Ishikawa (cell line): Measurements from ENCODE around the gene HCRTR2.

Experiments used
- CEBPB ChIP-seq: IDR thresholded peaks from 2 replicates; pipeline ENCODE4 v1.6.1; 2012
- CREB1 ChIP-seq: IDR thresholded peaks from 2 replicates; pipeline ENCODE4 v1.6.1; 2012; ENCODE audit warnings: low read depth
- EGR1 ChIP-seq: IDR thresholded peaks from 2 replicates; pipeline ENCODE4 v1.6.1; 2012
- EP300 ChIP-seq: IDR thresholded peaks from 2 replicates; pipeline ENCODE4 v1.6.1; 2012; ENCODE audit warnings: borderline replicate concordance
- FOXM1 ChIP-seq: IDR thresholded peaks from 2 replicates; pipeline ENCODE4 v1.6.1; 2012; ENCODE audit warnings: low read depth, borderline replicate concordance
- NFIC ChIP-seq: IDR thresholded peaks from 2 replicates; pipeline ENCODE4 v1.6.1; 2012
- RAD21 ChIP-seq: IDR thresholded peaks from 2 replicates; pipeline ENCODE4 v1.6.1; 2012; ENCODE audit warnings: low read depth
- TAF1 ChIP-seq: IDR thresholded peaks from 2 replicates; pipeline ENCODE4 v1.6.1; 2012; ENCODE audit warnings: low read depth, mild to moderate bottlenecking
- TCF12 ChIP-seq: IDR thresholded peaks from 2 replicates; pipeline ENCODE4 v1.6.1; 2012; ENCODE audit warnings: low read depth
- TEAD4 ChIP-seq: IDR thresholded peaks from 2 replicates; pipeline ENCODE4 v1.6.1; 2012
- YY1 ChIP-seq: IDR thresholded peaks from 2 replicates; pipeline ENCODE4 v1.6.1; 2012; ENCODE audit warnings: low read depth
- ZBTB7A ChIP-seq: IDR thresholded peaks from 2 replicates; pipeline ENCODE4 v1.6.1; 2012; ENCODE audit warnings: low read depth
- TF ChIP-seq, protein P1 (sequence below): IDR thresholded peaks from 2 replicates; pipeline ENCODE4 v1.6.1; 2012
- TF ChIP-seq, protein P2 (sequence below): IDR thresholded peaks from 2 replicates; pipeline ENCODE4 v1.6.1; 2012
- TF ChIP-seq, protein P3 (sequence below): IDR thresholded peaks from 2 replicates; pipeline ENCODE4 v1.6.1; 2012; ENCODE audit warnings: low read depth, mild to moderate bottlenecking

HCRTR2 gene

DNA sequence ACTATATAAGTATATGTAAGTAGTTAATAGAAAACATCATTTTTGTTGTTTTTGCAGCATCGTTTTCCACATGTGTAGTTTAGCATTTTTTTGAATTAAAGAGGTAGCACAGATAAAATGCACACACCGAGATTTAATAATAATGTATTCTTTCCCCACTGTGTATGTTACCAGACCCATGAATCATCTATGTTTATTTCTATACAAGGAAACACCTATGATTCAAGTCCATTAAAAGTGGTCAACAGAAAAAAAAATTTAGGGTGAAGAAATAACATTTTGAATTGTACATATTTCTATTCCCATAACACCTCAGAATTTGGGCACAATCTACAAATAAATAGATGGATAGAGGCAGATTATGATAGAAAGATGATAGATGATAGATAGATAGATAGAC, 31.7 kb upstream of the HCRTR2 start:
- no peak for TF ChIP-seq TAF1
- TF ChIP-seq TCF12 = no peak
- TF ChIP-seq NFIC = no peak
- TF ChIP-seq, protein P1, sequence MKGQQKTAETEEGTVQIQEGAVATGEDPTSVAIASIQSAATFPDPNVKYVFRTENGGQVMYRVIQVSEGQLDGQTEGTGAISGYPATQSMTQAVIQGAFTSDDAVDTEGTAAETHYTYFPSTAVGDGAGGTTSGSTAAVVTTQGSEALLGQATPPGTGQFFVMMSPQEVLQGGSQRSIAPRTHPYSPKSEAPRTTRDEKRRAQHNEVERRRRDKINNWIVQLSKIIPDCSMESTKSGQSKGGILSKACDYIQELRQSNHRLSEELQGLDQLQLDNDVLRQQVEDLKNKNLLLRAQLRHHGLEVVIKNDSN = no peak
- TF ChIP-seq RAD21 = no peak
- no peak for TF ChIP-seq CREB1
- TF ChIP-seq, protein P2, sequence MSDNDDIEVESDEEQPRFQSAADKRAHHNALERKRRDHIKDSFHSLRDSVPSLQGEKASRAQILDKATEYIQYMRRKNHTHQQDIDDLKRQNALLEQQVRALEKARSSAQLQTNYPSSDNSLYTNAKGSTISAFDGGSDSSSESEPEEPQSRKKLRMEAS = no peak
- no peak for TF ChIP-seq CEBPB
- TF ChIP-seq ZBTB7A = no peak
- TF ChIP-seq, protein P3, sequence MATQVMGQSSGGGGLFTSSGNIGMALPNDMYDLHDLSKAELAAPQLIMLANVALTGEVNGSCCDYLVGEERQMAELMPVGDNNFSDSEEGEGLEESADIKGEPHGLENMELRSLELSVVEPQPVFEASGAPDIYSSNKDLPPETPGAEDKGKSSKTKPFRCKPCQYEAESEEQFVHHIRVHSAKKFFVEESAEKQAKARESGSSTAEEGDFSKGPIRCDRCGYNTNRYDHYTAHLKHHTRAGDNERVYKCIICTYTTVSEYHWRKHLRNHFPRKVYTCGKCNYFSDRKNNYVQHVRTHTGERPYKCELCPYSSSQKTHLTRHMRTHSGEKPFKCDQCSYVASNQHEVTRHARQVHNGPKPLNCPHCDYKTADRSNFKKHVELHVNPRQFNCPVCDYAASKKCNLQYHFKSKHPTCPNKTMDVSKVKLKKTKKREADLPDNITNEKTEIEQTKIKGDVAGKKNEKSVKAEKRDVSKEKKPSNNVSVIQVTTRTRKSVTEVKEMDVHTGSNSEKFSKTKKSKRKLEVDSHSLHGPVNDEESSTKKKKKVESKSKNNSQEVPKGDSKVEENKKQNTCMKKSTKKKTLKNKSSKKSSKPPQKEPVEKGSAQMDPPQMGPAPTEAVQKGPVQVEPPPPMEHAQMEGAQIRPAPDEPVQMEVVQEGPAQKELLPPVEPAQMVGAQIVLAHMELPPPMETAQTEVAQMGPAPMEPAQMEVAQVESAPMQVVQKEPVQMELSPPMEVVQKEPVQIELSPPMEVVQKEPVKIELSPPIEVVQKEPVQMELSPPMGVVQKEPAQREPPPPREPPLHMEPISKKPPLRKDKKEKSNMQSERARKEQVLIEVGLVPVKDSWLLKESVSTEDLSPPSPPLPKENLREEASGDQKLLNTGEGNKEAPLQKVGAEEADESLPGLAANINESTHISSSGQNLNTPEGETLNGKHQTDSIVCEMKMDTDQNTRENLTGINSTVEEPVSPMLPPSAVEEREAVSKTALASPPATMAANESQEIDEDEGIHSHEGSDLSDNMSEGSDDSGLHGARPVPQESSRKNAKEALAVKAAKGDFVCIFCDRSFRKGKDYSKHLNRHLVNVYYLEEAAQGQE = no peak
- TF ChIP-seq YY1 = no peak
- TF ChIP-seq FOXM1 = no peak

DNA sequence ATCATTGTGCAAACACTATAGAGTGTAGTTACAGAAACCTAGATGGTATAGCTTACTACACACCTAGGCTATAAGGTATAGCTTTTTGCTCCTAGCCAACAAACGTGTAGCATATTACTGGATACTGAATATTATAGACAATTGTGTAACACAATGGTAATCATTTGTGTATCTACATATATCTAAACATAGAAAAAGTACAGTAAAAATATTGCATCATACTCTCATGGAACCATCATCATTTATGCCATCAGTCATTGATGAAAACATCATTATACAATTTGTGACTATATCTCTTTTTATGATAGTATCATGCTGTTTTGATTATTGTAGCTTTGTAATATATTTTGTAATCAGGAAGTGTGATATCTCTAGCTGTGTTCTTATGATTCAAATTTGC, 21.0 kb upstream of the HCRTR2 start:
- TF ChIP-seq EP300 (no peak), RAD21 (no peak), CREB1 (no peak), TAF1 (no peak), TEAD4 (no peak), TCF12 (no peak), CEBPB (no peak), NFIC (no peak), FOXM1 (no peak), YY1 (no peak), ZBTB7A (no peak), EGR1 (no peak)
- TF ChIP-seq, protein P1 = no peak
- TF ChIP-seq, protein P2 = no peak
- TF ChIP-seq, protein P3 = no peak

DNA sequence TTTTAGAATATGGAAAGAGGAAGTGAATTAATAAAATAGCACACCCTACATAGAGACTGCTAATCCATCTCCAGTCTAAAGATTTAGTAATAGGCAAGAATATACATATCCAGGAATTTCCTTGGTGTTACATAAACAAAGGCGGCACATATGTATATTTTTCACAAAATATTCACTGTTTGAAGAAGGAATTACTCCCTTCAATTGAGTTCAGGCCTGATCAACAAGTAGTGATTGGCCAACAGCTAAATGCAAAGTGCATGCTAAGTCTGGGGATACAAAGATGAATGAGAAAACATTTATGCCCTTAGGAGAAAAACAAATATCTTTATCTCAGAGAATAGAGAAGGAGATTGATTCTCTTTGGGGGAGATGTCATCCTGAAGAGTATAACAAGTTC, 6.5 kb upstream of the HCRTR2 start:
- TF ChIP-seq, protein P2 = no peak
- TF ChIP-seq CEBPB (no peak), ZBTB7A (no peak), RAD21 (no peak), TEAD4 (no peak), FOXM1 (no peak), EGR1 (no peak), NFIC (no peak), YY1 (no peak), TAF1 (no peak), TCF12 (no peak), CREB1 (no peak)
- TF ChIP-seq, protein P1 = no peak
- TF ChIP-seq, protein P3 = no peak
